Measurements from ENCODE around the gene CDK14.

The CDK14 gene

DNA sequence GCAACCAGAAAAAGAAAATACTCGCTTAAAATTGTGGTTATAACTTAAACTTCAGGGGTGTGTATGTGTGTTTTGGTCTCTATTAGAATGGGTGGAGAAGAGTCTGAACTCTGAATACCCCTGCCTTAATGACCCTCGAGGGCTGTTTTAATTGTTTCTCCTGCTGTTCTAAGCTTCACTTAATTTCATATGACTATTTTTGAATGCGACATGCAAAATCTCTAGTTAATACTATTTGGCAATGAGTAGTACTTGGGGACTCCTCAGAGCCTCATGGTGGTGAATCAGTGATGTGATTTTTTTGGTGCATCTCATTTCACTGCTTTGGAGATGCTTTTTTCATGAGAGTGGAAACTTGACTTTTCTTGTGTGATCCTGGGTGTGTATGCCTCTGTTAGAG, 178.6 kb downstream of the CDK14 start:
- TF ChIP-seq, protein P1, sequence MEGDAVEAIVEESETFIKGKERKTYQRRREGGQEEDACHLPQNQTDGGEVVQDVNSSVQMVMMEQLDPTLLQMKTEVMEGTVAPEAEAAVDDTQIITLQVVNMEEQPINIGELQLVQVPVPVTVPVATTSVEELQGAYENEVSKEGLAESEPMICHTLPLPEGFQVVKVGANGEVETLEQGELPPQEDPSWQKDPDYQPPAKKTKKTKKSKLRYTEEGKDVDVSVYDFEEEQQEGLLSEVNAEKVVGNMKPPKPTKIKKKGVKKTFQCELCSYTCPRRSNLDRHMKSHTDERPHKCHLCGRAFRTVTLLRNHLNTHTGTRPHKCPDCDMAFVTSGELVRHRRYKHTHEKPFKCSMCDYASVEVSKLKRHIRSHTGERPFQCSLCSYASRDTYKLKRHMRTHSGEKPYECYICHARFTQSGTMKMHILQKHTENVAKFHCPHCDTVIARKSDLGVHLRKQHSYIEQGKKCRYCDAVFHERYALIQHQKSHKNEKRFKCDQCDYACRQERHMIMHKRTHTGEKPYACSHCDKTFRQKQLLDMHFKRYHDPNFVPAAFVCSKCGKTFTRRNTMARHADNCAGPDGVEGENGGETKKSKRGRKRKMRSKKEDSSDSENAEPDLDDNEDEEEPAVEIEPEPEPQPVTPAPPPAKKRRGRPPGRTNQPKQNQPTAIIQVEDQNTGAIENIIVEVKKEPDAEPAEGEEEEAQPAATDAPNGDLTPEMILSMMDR (IDR thresholded peaks at IDR 0.05; ENCODE audit: extremely low read depth, insufficient read depth, missing control alignments): no peak
- no peak for DNase-seq (ENCODE audit: low spot score)
- in situ Hi-C loops (cut with MboI; ENCODE audit: low pct_unique_long_range_greater_than_20kb, low sequenced_read_pairs, unreplicated experiment): no loop called here

DNA sequence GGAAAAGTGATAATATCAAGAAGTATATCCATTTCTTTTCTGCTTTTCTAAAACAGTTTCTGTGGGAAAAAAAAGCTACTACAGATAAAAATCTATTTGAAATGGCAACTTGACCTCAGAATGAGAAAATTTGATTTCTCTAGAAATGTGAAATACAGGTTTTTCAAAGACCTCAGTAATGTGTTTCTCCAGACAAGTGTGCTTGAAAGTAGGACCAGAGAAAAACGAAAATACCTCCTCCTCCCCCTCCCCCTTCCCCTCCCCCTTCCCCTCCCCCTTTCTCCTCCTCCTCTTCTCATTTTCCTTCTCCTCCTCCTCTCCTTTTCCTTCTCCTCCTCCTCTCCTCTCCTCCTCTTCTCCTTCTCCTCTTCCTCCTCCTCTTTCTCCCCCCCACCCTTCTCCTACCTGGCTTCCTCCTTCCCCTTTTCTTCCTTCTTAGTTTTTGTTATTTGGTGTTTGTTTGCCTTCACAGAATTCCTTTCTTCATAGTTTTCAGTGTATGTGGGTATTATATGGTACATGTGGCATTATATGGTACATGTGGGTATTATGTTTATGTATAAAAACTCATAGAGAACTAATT, 179.4 kb downstream of the CDK14 start:
- DNase-seq (ENCODE audit: low spot score): no peak
- TF ChIP-seq, protein P1 (IDR thresholded peaks at IDR 0.05; ENCODE audit: extremely low read depth, insufficient read depth, missing control alignments): no peak
- in situ Hi-C loops (cut with MboI; ENCODE audit: low pct_unique_long_range_greater_than_20kb, low sequenced_read_pairs, unreplicated experiment): no loop called here

DNA sequence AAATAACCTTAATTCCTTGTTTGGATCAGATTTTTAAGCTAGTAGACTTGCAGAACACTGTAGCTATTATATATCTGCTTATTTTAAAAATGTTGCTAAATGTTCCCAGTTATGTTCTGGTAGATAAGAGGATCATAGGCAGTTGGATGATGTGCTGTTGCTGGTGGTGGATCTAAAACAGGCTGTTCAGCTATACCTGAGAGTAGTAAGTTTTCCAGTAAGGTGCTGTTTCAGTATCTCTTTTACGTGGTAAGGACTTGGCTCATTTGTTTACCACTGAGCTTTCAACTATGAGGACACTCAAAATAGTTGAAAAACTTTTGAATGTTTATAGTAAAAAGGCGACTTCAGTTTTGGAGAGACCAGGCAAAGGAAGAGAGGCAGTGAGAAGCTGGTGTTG, 180.9 kb downstream of the CDK14 start:
- in situ Hi-C loops (cut with MboI; ENCODE audit: low pct_unique_long_range_greater_than_20kb, low sequenced_read_pairs, unreplicated experiment): no loop called here
- peak; percentile 13 for DNase-seq (ENCODE audit: low spot score)
- TF ChIP-seq, protein P1 (IDR thresholded peaks at IDR 0.05; ENCODE audit: extremely low read depth, insufficient read depth, missing control alignments): no peak

- in situ Hi-C loops (cut with MboI; ENCODE audit: low pct_unique_long_range_greater_than_20kb, low sequenced_read_pairs, unreplicated experiment): no loop called here
- TF ChIP-seq, protein P1 (IDR thresholded peaks at IDR 0.05; ENCODE audit: extremely low read depth, insufficient read depth, missing control alignments): no peak
- DNase-seq (ENCODE audit: low spot score): no peak
Measured at GRCh38 chr7:90777465-90777864, 181.3 kb downstream of the CDK14 start.

GRCh38 chr7:90777886-90778285, 181.8 kb downstream of the CDK14 start:
- in situ Hi-C loops (cut with MboI; ENCODE audit: low pct_unique_long_range_greater_than_20kb, low sequenced_read_pairs, unreplicated experiment): no loop called here
- DNase-seq (ENCODE audit: low spot score): no peak
- TF ChIP-seq, protein P1 (IDR thresholded peaks at IDR 0.05; ENCODE audit: extremely low read depth, insufficient read depth, missing control alignments): no peak

GRCh38 chr7:90788052-90788451, 191.9 kb downstream of the CDK14 start:
- in situ Hi-C loops (cut with MboI; ENCODE audit: low pct_unique_long_range_greater_than_20kb, low sequenced_read_pairs, unreplicated experiment): no loop called here
- TF ChIP-seq, protein P1 (IDR thresholded peaks at IDR 0.05; ENCODE audit: extremely low read depth, insufficient read depth, missing control alignments): no peak

More at GRCh38 chr7:90788052-90788451, 191.9 kb downstream of the CDK14 start:
- DNase-seq (ENCODE audit: low spot score): no peak
